ENCODE measurements around the gene FAM222A.

FAM222A gene

GRCh38 chr12:109775172-109775881 lies 61.7 kb downstream of the FAM222A start:
- Histone ChIP-seq H3K9me3 (ENCODE audit: control insufficient read depth, low read length) (no peaks in the 10 kb centered on the region), H3K36me3 (ENCODE audit: control insufficient read depth, insufficient read depth, low read length) (no peaks in the 10 kb centered on the region), H3K27me3 (ENCODE audit: control insufficient read depth, insufficient read depth, low read length, poor library complexity, severe bottlenecking) (no peaks in the 10 kb centered on the region), H3K4me1 (ENCODE audit: control insufficient read depth, insufficient read depth, low read length) (no peaks in the 10 kb centered on the region), H3K27ac (ENCODE audit: insufficient read depth, low read depth, low read length, poor library complexity, severe bottlenecking) (no peak overlapping the region), H3K4me3 (ENCODE audit: insufficient read depth, low read depth, low read length) (no peak overlapping the region)
- WGBS, 2 experiments: 27% methylated on average over 10 of the region's 10 CpGs

GRCh38 chr12:109776624-109777023 lies 63.0 kb downstream of the FAM222A start:
- Histone ChIP-seq H3K27me3 (ENCODE audit: control insufficient read depth, insufficient read depth, low read length, poor library complexity, severe bottlenecking) (no peaks in the 10 kb centered on the region), H3K4me1 (ENCODE audit: control insufficient read depth, insufficient read depth, low read length) (no peaks in the 10 kb centered on the region), H3K27ac (ENCODE audit: insufficient read depth, low read depth, low read length, poor library complexity, severe bottlenecking) (no peak overlapping the region), H3K36me3 (ENCODE audit: control insufficient read depth, insufficient read depth, low read length) (no peaks in the 10 kb centered on the region), H3K4me3 (ENCODE audit: insufficient read depth, low read depth, low read length) (no peak overlapping the region), H3K9me3 (ENCODE audit: control insufficient read depth, low read length) (no peaks in the 10 kb centered on the region)
- WGBS, 2 experiments: 90 to 94% methylated on average over 9 of the region's 9 CpGs

- 70 to 72% methylated on average over 5 of the region's 5 CpGs for WGBS, 2 experiments
- Histone ChIP-seq H3K27ac (ENCODE audit: insufficient read depth, low read depth, low read length, poor library complexity, severe bottlenecking) (no peak overlapping the region), H3K27me3 (ENCODE audit: control insufficient read depth, insufficient read depth, low read length, poor library complexity, severe bottlenecking) (no peaks in the 10 kb centered on the region), H3K4me3 (ENCODE audit: insufficient read depth, low read depth, low read length) (no peak overlapping the region), H3K36me3 (ENCODE audit: control insufficient read depth, insufficient read depth, low read length) (no peaks in the 10 kb centered on the region), H3K4me1 (ENCODE audit: control insufficient read depth, insufficient read depth, low read length) (no peaks in the 10 kb centered on the region), H3K9me3 (ENCODE audit: control insufficient read depth, low read length) (no peaks in the 10 kb centered on the region)
These were observed 63.9 kb downstream of the FAM222A start for GRCh38 chr12:109777544-109777943.

DNA sequence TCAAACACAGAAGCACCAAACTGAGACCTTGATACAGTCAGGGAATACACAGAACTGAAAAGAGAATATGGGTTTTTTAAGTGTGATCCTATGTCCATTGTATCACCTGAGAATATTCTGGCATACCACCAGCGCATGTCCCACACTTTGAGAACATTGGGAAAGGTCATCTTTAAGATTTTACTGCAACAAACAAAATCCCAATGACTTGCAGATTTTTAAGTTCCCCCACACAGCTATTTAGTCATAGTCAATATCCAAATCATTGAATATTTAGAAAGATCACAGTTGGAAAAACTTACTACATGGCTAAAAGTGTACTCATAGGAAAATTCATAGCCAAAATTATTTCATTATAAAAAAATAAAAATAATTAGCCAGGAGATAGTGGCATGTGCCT lies 65.1 kb downstream of the FAM222A start:
- WGBS, 2 experiments: 92 to 96% methylated on average over 1 of the region's 1 CpG
- H3K4me1 ChIP-seq (ENCODE audit: control insufficient read depth, insufficient read depth, low read length): no peaks in the 10 kb centered on the region

GRCh38 chr12:109779382-109779781 lies 65.8 kb downstream of the FAM222A start:
- H3K27me3 ChIP-seq (ENCODE audit: control insufficient read depth, insufficient read depth, low read length, poor library complexity, severe bottlenecking): no peaks in the 10 kb centered on the region
- no peak overlapping the region for H3K27ac ChIP-seq (ENCODE audit: insufficient read depth, low read depth, low read length, poor library complexity, severe bottlenecking)
- 92 to 96% methylated on average over 6 of the region's 6 CpGs for WGBS, 2 experiments
- no peak overlapping the region for H3K4me3 ChIP-seq (ENCODE audit: insufficient read depth, low read depth, low read length)
- no peaks in the 10 kb centered on the region for H3K36me3 ChIP-seq (ENCODE audit: control insufficient read depth, insufficient read depth, low read length)
- no peaks in the 10 kb centered on the region for H3K4me1 ChIP-seq (ENCODE audit: control insufficient read depth, insufficient read depth, low read length)
- H3K9me3 ChIP-seq (ENCODE audit: control insufficient read depth, low read length): no peaks in the 10 kb centered on the region

More for the DNA sequence above, 65.1 kb downstream of the FAM222A start:
- Histone ChIP-seq H3K27ac (ENCODE audit: insufficient read depth, low read depth, low read length, poor library complexity, severe bottlenecking) (no peak overlapping the region), H3K9me3 (ENCODE audit: control insufficient read depth, low read length) (no peaks in the 10 kb centered on the region), H3K4me3 (ENCODE audit: insufficient read depth, low read depth, low read length) (no peak overlapping the region), H3K27me3 (ENCODE audit: control insufficient read depth, insufficient read depth, low read length, poor library complexity, severe bottlenecking) (no peaks in the 10 kb centered on the region), H3K36me3 (ENCODE audit: control insufficient read depth, insufficient read depth, low read length) (no peaks in the 10 kb centered on the region)

DNA sequence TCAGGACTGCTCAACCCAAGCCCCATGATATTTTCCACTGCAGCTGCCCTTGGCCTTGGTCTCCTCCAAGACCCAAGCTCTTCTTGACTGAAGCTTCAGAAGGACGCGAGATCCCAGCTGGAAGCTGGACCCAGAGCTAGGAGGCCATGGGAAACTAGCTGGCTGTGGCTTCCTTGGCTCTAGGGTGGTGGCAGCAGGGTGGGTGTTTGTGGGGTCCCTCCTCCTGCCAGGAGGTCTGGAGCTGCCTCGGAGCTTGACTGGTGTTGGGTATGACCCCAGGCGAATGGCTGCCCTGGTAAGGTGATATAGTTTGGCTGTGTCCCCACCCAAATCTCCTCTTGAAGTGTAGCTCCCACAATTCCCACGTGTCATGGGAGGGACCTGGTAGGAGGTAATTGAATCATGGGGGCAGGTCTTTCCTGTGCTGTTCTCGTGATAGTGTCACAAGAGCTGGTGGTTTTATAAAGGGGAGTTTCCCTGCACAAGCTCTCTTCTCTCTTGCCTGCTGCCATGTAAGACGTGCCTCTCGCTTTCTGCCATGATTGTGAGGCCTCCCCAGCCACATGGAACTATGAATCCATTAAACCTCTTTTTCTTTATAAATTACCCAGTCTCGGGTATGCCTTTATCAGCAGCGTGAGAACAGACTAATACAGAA lies 68.2 kb downstream of the FAM222A start:
- Histone ChIP-seq H3K36me3 (ENCODE audit: control insufficient read depth, insufficient read depth, low read length) (no peaks in the 10 kb centered on the region), H3K27me3 (ENCODE audit: control insufficient read depth, insufficient read depth, low read length, poor library complexity, severe bottlenecking) (no peaks in the 10 kb centered on the region)
- WGBS, 2 experiments: 82 to 85% methylated on average over 10 of the region's 10 CpGs

DNA sequence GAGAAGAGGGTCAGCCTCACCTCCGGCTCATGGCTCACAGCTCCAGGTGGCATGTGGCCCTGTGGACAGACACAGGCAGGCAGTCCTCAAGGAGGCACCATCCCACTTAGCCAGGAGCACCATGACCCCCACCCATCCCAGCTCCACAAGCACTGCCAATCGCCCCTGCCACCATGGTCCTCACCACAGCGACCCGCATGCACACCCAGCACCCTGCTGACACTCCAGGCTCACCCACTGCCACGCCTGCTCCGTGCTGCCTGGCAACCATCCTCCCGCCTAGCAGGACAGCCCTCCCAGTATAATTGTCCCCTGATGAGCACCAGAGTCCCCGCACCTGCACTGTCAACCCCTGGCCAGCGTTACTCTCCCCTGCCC lies 68.7 kb downstream of the FAM222A start:
- H3K4me3 ChIP-seq (ENCODE audit: insufficient read depth, low read depth, low read length): no peak overlapping the region
- H3K9me3 ChIP-seq (ENCODE audit: control insufficient read depth, low read length): no peaks in the 10 kb centered on the region
- H3K27ac ChIP-seq (ENCODE audit: insufficient read depth, low read depth, low read length, poor library complexity, severe bottlenecking): no peak overlapping the region
- no peaks in the 10 kb centered on the region for H3K36me3 ChIP-seq (ENCODE audit: control insufficient read depth, insufficient read depth, low read length)
- H3K27me3 ChIP-seq (ENCODE audit: control insufficient read depth, insufficient read depth, low read length, poor library complexity, severe bottlenecking): no peaks in the 10 kb centered on the region
- no peaks in the 10 kb centered on the region for H3K4me1 ChIP-seq (ENCODE audit: control insufficient read depth, insufficient read depth, low read length)
- whole genome bisulfite sequencing, 2 experiments: 92 to 93% methylated on average over 9 of the region's 9 CpGs

More for the DNA sequence above, 68.2 kb downstream of the FAM222A start:
- H3K27ac ChIP-seq (ENCODE audit: insufficient read depth, low read depth, low read length, poor library complexity, severe bottlenecking): no peak overlapping the region
- H3K9me3 ChIP-seq (ENCODE audit: control insufficient read depth, low read length): no peaks in the 10 kb centered on the region
- H3K4me1 ChIP-seq (ENCODE audit: control insufficient read depth, insufficient read depth, low read length): no peaks in the 10 kb centered on the region
- no peak overlapping the region for H3K4me3 ChIP-seq (ENCODE audit: insufficient read depth, low read depth, low read length)

DNA sequence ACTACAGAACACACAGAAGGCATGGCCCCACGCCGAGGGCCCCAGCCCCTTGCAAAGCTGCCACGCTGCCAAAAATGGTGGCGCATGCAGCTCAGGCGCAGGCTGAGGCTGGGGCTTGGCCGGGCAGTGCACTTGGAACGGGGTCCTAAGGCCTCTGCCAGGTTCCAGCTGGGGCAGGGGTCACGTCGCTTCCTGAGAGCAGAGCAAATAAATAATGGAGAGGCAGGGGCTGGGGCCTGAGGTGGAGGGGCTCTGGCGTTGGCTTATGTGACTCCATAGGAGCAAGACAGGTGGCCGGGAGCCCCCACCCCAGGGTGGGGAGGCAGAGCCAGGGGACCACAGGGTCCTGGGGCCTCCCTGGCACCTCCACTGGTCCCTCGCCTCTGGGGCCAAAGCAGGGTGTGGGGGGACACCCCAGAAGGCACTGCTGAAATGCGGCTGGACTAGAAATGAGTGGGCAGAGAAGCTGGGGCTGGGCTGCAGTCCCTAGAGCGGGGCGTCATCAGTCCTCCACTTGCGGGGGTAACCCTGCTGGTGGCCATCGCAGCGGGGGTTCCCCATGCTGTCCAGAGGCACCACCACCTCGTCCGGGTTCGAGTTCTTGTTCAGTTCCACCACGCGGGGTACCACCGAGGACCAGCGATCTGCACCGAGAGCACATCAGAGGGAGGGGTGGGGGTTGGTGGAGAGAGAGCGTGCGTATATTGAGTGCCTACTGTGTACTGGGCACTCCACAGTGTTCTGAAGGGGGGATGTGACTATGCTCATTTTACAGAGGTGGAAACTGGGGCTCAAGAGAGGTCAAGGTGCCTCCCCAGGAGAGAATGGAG lies 69.7 kb downstream of the FAM222A start:
- H3K36me3 ChIP-seq (ENCODE audit: control insufficient read depth, insufficient read depth, low read length): no peaks in the 10 kb centered on the region
- no peaks in the 10 kb centered on the region for H3K27me3 ChIP-seq (ENCODE audit: control insufficient read depth, insufficient read depth, low read length, poor library complexity, severe bottlenecking)
- H3K9me3 ChIP-seq (ENCODE audit: control insufficient read depth, low read length): no peaks in the 10 kb centered on the region
- H3K4me1 ChIP-seq (ENCODE audit: control insufficient read depth, insufficient read depth, low read length): no peaks in the 10 kb centered on the region
- H3K27ac ChIP-seq (ENCODE audit: insufficient read depth, low read depth, low read length, poor library complexity, severe bottlenecking): no peak overlapping the region
- H3K4me3 ChIP-seq (ENCODE audit: insufficient read depth, low read depth, low read length): no peak overlapping the region
- WGBS, 2 experiments: 94% methylated on average over 28 of the region's 28 CpGs

- Histone ChIP-seq H3K4me3 (ENCODE audit: insufficient read depth, low read depth, low read length) (no peak overlapping the region), H3K36me3 (ENCODE audit: control insufficient read depth, insufficient read depth, low read length) (no peaks in the 10 kb centered on the region), H3K9me3 (ENCODE audit: control insufficient read depth, low read length) (no peaks in the 10 kb centered on the region), H3K27me3 (ENCODE audit: control insufficient read depth, insufficient read depth, low read length, poor library complexity, severe bottlenecking) (no peaks in the 10 kb centered on the region), H3K4me1 (ENCODE audit: control insufficient read depth, insufficient read depth, low read length) (no peaks in the 10 kb centered on the region), H3K27ac (ENCODE audit: insufficient read depth, low read depth, low read length, poor library complexity, severe bottlenecking) (no peak overlapping the region)
- WGBS, 2 experiments: 88 to 90% methylated on average over 8 of the region's 8 CpGs
These were observed 70.3 kb downstream of the FAM222A start for GRCh38 chr12:109783965-109784244.

GRCh38 chr12:109785854-109786253 lies 72.2 kb downstream of the FAM222A start:
- Histone ChIP-seq H3K4me1 (ENCODE audit: control insufficient read depth, insufficient read depth, low read length) (no peaks in the 10 kb centered on the region), H3K27me3 (ENCODE audit: control insufficient read depth, insufficient read depth, low read length, poor library complexity, severe bottlenecking) (no peaks in the 10 kb centered on the region), H3K27ac (ENCODE audit: insufficient read depth, low read depth, low read length, poor library complexity, severe bottlenecking) (no peak overlapping the region), H3K4me3 (ENCODE audit: insufficient read depth, low read depth, low read length) (no peak overlapping the region), H3K9me3 (ENCODE audit: control insufficient read depth, low read length) (no peaks in the 10 kb centered on the region), H3K36me3 (ENCODE audit: control insufficient read depth, insufficient read depth, low read length) (no peaks in the 10 kb centered on the region)
- 89 to 98% methylated on average over 4 of the region's 4 CpGs for WGBS, 2 experiments
